Measurements from ENCODE around the gene SPATA19. TPM values are rescaled to one million over a fixed set of nuclear protein-coding genes. Genes with fewer than 3 reads are reported as not detected.

Gene SPATA19
- total and polyA plus RNA-seq, 4 experiments from 2014 or later = not detected

DNA sequence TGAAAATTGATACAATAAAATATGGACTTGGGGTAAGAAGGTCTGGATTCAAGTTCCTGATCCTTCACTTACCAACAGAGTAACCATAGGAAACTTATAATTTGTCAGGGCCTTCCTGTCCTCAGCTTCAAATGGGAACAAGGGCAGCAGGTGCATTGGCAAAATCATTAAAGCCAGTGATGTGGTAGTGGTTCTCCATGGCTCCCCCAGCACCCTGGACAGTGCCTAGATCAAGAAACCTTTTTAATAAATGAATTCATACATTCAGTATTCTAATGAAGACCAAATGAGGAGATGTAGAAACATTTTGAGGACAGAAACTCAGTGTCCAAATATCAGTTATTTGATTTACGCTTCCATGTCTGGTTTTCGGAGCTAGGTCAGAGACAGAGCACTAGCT, 51.1 kb downstream of the SPATA19 start:
- intact Hi-C loops (cut with micrococcal nuclease) = no loop called here
- Histone ChIP-seq H3K4me3 (ENCODE audit: low read length in 2 of 2) (no peak overlapping the region), H3K27ac (ENCODE audit: low read depth, low read length) (no peak overlapping the region), H3K4me1 (ENCODE audit: insufficient read depth, low read length) (no peaks in the 10 kb centered on the region), H3K36me3 (ENCODE audit: insufficient read depth, low read length) (no peaks in the 10 kb centered on the region), H3K27me3 (ENCODE audit: insufficient read depth, low read length) (no peaks in the 10 kb centered on the region), H3K9me3 (ENCODE audit: control insufficient read depth in 1 of 2, low read length in 2 of 2) (peaks cover 0 to 3% of the 10 kb centered on the region in 2 donors)
- ChIA-PET CTCF (ENCODE audit: partially characterized antibody) (no interaction called here), POLR2A (ENCODE audit: partially characterized antibody) (no interaction called here)
- H3K36me3 Mint-ChIP-seq = peaks cover 0 to 3% of the 10 kb centered on the region in 2 donors
- DNase-seq = no peak
- peaks cover 8 to 10% of the 10 kb centered on the region in 2 donors for H3K27me3 Mint-ChIP-seq
- H3K4me1 Mint-ChIP-seq = no peaks in the 10 kb centered on the region
- peak overlapping the region in 1 of 7 donors; percentile 13 for H3K27ac Mint-ChIP-seq
- H3K4me3 Mint-ChIP-seq = no peak overlapping the region
- peaks cover 2 to 42% (median 20%) of the 10 kb centered on the region in 8 donors for H3K9me3 Mint-ChIP-seq

DNA sequence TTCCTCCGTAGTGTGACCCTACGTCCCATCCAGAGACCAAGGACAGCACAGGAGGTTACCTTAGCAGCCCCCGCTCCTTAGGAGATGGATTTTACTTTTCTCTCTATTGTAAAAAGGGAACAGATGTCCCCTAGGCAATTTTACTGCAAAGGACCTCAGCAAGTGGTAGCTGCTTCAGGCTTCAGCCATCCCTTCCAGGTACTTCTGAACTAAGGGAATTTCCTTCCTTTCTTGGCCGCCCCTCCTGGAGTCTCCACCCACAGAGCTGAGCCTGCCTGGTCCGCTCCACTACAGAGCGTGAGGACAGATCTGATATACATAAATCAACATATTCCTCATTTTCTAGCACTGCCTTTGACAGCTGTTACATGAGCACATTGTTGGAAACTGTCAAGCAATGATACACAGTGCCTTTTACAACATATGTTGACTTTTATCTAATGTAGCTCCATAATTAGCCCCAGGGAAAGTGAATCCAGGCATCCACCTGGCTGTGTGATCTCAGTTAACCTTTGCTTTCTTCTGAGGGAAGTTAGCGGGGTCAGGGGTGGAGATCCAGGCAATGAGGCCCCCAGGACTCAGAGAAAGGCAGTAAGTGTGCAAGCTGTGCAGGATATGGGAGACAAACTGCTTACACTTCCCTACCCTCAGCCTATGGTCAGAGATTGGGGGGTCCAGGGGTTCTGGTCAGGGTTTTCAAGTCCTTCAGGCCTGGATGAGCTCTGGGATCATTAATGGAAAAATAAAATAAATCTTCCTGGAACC, 51.9 kb downstream of the SPATA19 start:
- H3K27ac ChIP-seq (ENCODE audit: low read depth, low read length) = no peak overlapping the region
- no peak overlapping the region for H3K4me3 ChIP-seq (ENCODE audit: low read length in 2 of 2)
- DNase-seq = no peak
- H3K9me3 Mint-ChIP-seq = peaks cover 2 to 42% (median 20%) of the 10 kb centered on the region in 8 donors
- no peaks in the 10 kb centered on the region for H3K4me1 Mint-ChIP-seq
- H3K9me3 ChIP-seq (ENCODE audit: control insufficient read depth in 1 of 2, low read length in 2 of 2) = peaks cover 0 to 3% of the 10 kb centered on the region in 2 donors
- H3K4me1 ChIP-seq (ENCODE audit: insufficient read depth, low read length) = no peaks in the 10 kb centered on the region
- H3K27ac Mint-ChIP-seq = no peak overlapping the region
- H3K36me3 Mint-ChIP-seq = peaks cover 0 to 3% of the 10 kb centered on the region in 2 donors
- no peaks in the 10 kb centered on the region for H3K36me3 ChIP-seq (ENCODE audit: insufficient read depth, low read length)
- POLR2A ChIA-PET (ENCODE audit: partially characterized antibody) = no interaction called here
- CTCF ChIA-PET (ENCODE audit: partially characterized antibody) = no interaction called here
- no peaks in the 10 kb centered on the region for H3K27me3 ChIP-seq (ENCODE audit: insufficient read depth, low read length)
- intact Hi-C loops (cut with micrococcal nuclease) = no loop called here
- peaks cover 9 to 14% of the 10 kb centered on the region in 2 donors for H3K27me3 Mint-ChIP-seq
- no peak overlapping the region for H3K4me3 Mint-ChIP-seq

- H3K27ac ChIP-seq (ENCODE audit: low read depth, low read length) = no peak overlapping the region
- intact Hi-C loops (cut with micrococcal nuclease) = no loop called here
- DNase-seq = no peak
- Mint-ChIP-seq H3K4me3 (no peak overlapping the region), H3K9me3 (peaks cover 2 to 30% (median 18%) of the 10 kb centered on the region in 8 donors), H3K36me3 (peaks cover 0 to 3% of the 10 kb centered on the region in 2 donors), H3K4me1 (peaks cover 0 to 6% (median 3%) of the 10 kb centered on the region in 4 donors), H3K27me3 (peaks cover 18 to 19% of the 10 kb centered on the region in 2 donors), H3K27ac (no peak overlapping the region)
- ChIA-PET CTCF (ENCODE audit: partially characterized antibody) (no interaction called here), POLR2A (ENCODE audit: partially characterized antibody) (no interaction called here)
- H3K4me1 ChIP-seq (ENCODE audit: insufficient read depth, low read length) = no peaks in the 10 kb centered on the region
- peaks cover 0 to 3% of the 10 kb centered on the region in 2 donors for H3K9me3 ChIP-seq (ENCODE audit: control insufficient read depth in 1 of 2, low read length in 2 of 2)
- no peak overlapping the region for H3K4me3 ChIP-seq (ENCODE audit: low read length in 2 of 2)
- no peaks in the 10 kb centered on the region for H3K27me3 ChIP-seq (ENCODE audit: insufficient read depth, low read length)
- no peaks in the 10 kb centered on the region for H3K36me3 ChIP-seq (ENCODE audit: insufficient read depth, low read length)
Observed at GRCh38 chr11:133790995-133791394, 54.3 kb downstream of the SPATA19 start.

Other genes starting within 250 kb of the SPATA19 start
- gene IGSF9B, start 111.5 kb upstream of the SPATA19 start, total RNA-seq = 10 to 100 TPM; 36.0 to 38.6 TPM
- 1 to 10 TPM in 1 of 2 donors, under 1 TPM in 1; 0.59 to 2.5 TPM for gene IGSF9B, start 111.5 kb upstream of the SPATA19 start, polyA plus RNA-seq
- 1 to 10 TPM; 6.8 to 8.3 TPM for gene JAM3, start 223.6 kb upstream of the SPATA19 start, total RNA-seq
- 1 to 10 TPM; 6.5 to 6.6 TPM for gene JAM3, start 223.6 kb upstream of the SPATA19 start, polyA plus RNA-seq

All from CD4-positive, alpha-beta memory T cell (primary cell).